ENCODE data around the gene SPTBN1.

GRCh38 chr2:54435325-54436226 lies 20.6 kb upstream of the SPTBN1 start:
- TF ChIP-seq CTCF (IDR thresholded peaks at IDR 0.05) = no peak
- no peak for TF ChIP-seq SMC3 (IDR thresholded peaks at IDR 0.05)
- TF ChIP-seq PBX3 (IDR thresholded peaks at IDR 0.05) = no peak
- TF ChIP-seq POLR2A (IDR thresholded peaks at IDR 0.05; ENCODE audit: low read length) = no peak
- TF ChIP-seq RAD21 (conservative IDR thresholded peaks at IDR 0.05 in 1 of 2, IDR thresholded peaks at IDR 0.05 in 1 of 2) = no peak
- TF ChIP-seq USF2 (IDR thresholded peaks at IDR 0.05) = no peak
- no peak for TF ChIP-seq FOSL2 (IDR thresholded peaks at IDR 0.05)
- TF ChIP-seq FOSL2 (CRISPR knock-in tag; IDR thresholded peaks at IDR 0.05) = no peak
- no peak for TF ChIP-seq CEBPB (IDR thresholded peaks at IDR 0.05)
- no peak for TF ChIP-seq MAFK (IDR thresholded peaks at IDR 0.05; ENCODE audit: partially characterized antibody)
- no peak for TF ChIP-seq HOXA7 (CRISPR knock-in tag; IDR thresholded peaks at IDR 0.05)
- no peak for TF ChIP-seq JUN (IDR thresholded peaks at IDR 0.05)
- TF ChIP-seq CHD2 (IDR thresholded peaks at IDR 0.05; ENCODE audit: low read length, partially characterized antibody) = no peak
- no peak for TF ChIP-seq EHMT2 (IDR thresholded peaks at IDR 0.05; ENCODE audit: low read depth)
